Measurements from ENCODE around the gene SPATA31C1.
"Not testable (repeated sequence)": the region's sequence is repeated elsewhere in the genome, so short reads cannot be mapped to it uniquely, and the experiment has no call there.

- not testable (repeated sequence) for TF ChIP-seq CTCF, POLR2A, POLR2AphosphoS5 (IDR thresholded peaks at IDR 0.05)
These were observed 7.1 kb downstream of the SPATA31C1 start for GRCh38 chr9:87924851-87925250.

Data from breast epithelium (tissue), 3 donors.